ENCODE results near the gene ATG14.
"Not testable (repeated sequence)": the region's sequence is repeated elsewhere in the genome, so short reads cannot be mapped to it uniquely, and the experiment has no call there.

The ATG14 gene

DNA sequence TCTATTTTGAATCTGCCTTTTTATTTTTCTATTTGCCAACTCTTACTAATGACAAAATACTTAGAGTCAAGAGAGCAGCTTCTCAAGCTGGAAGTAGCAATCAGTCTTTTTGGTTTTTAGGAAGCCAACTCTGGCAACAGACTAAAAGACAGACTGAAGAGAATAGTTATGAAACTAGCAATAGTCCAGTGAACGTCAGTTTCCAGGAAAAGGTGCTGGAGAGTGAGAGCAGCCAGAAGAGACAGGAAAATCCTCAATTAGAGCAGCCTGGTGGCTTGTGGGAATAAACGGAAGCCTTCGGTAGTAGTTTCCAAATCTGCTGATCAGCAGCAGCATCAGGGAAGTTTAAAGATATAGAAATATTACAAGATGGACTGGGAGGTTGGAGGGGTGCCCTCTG is 27.1 kb downstream of the ATG14 start:
- Mint-ChIP-seq H3K36me3 (ENCODE audit: low read depth) (peaks cover 76% of the 10 kb centered on the region), H3K4me3 (no peak overlapping the region), H3K27me3 (no peaks in the 10 kb centered on the region), H3K27ac (peak overlapping the region; percentile 59), H3K4me1 (ENCODE audit: low read depth) (peaks cover 53% of the 10 kb centered on the region), H3K9me3 (no peaks in the 10 kb centered on the region)

GRCh38 chr14:55383541-55384140 is 28.0 kb downstream of the ATG14 start:
- Mint-ChIP-seq H3K27ac (peak overlapping the region; percentile 33), H3K4me1 (ENCODE audit: low read depth) (peaks cover 44% of the 10 kb centered on the region), H3K9me3 (no peaks in the 10 kb centered on the region), H3K36me3 (ENCODE audit: low read depth) (peaks cover 68% of the 10 kb centered on the region), H3K4me3 (no peak overlapping the region), H3K27me3 (no peaks in the 10 kb centered on the region)

DNA sequence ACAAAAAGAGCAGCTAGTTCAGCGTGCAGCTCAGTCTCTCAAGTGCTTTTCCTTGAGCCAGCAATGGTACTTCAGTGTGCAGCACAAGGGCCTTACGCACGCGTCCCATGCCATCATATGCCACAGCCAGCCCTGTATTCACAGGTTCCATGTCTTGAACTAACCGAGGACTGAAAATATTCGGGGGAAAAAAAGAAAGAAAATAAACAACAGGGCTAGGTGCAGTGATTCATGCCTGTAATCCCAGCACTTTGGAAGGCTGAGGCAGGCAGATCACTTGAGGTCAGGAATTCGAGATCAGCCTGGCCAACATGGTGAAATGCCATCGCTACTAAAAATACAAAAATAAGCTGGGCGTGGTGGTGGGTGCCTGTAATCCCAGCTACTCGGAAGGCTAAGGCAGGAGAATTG is 28.6 kb downstream of the ATG14 start:
- not testable (repeated sequence) for H3K27me3 Mint-ChIP-seq, H3K9me3 Mint-ChIP-seq, H3K4me3 Mint-ChIP-seq, H3K27ac Mint-ChIP-seq
- H3K36me3 Mint-ChIP-seq (ENCODE audit: low read depth) = peaks cover 67% of the 10 kb centered on the region
- H3K4me1 Mint-ChIP-seq (ENCODE audit: low read depth) = peaks cover 38% of the 10 kb centered on the region

DNA sequence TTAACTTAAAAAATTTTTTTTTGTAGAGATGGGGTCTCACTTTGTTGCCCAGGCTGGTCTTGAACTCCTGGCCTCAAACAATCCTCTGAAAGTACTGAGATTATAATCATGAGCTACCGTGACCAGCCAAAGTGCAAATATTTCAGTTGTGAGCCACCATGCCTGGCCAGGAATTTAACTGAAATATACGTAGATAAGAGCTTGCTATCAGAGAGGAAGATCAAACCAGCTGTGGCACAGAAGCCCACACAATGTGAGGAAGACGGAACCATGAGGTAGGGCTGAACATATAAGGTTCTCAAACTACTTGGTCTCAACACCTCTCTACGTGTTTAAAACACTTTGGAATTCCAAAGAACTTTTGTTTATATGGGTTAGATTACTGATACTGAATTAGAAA is 29.1 kb downstream of the ATG14 start:
- peaks cover 32% of the 10 kb centered on the region for H3K4me1 Mint-ChIP-seq (ENCODE audit: low read depth)
- H3K9me3 Mint-ChIP-seq = no peaks in the 10 kb centered on the region
- peak overlapping the region; percentile 38 for H3K27ac Mint-ChIP-seq
- no peaks in the 10 kb centered on the region for H3K27me3 Mint-ChIP-seq
- no peak overlapping the region for H3K4me3 Mint-ChIP-seq
- H3K36me3 Mint-ChIP-seq (ENCODE audit: low read depth) = peaks cover 70% of the 10 kb centered on the region

DNA sequence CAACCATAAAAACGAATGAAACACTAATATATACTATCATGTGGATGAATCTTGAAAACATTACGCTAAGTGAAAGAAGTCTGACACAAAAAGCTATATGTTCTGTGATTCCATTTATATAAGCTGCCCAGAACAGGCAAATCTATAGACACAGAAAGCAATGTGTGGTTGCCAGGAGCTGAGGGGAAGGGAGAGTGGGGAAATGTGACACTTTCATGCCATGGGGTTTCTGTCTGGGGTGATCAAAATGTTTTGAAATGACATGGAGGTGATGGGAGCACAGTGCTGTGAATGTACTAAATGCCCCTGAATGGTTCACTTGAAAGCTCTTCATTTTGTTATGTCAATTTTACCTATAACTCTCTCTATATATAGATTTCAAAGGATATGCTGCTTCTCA is 30.1 kb downstream of the ATG14 start:
- peaks cover 71% of the 10 kb centered on the region for H3K36me3 Mint-ChIP-seq (ENCODE audit: low read depth)
- H3K4me3 Mint-ChIP-seq = no peak overlapping the region
- H3K9me3 Mint-ChIP-seq = no peaks in the 10 kb centered on the region
- no peaks in the 10 kb centered on the region for H3K27me3 Mint-ChIP-seq
- peaks cover 27% of the 10 kb centered on the region for H3K4me1 Mint-ChIP-seq (ENCODE audit: low read depth)
- peak overlapping the region; percentile 86 for H3K27ac Mint-ChIP-seq

DNA sequence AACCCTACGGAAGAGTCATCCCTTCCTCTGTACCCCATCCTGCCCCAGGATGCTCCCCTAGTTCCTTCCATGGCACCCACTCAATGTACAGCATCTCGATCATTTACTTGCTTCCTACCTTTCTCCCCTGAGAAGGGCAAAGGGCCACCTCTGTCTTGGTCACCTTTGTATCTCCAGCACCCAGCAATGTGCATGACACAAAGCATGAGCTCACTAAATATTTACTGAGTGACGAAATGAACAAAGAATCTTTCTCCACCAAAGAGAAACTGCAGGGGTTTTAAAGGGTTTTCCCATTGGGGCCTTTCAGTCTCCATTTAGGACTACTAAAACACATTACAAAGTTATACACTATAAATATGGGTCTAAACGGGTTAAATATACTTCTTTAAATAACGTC is 30.6 kb downstream of the ATG14 start:
- Mint-ChIP-seq H3K4me3 (no peak overlapping the region), H3K27ac (no peak overlapping the region), H3K9me3 (no peaks in the 10 kb centered on the region), H3K4me1 (ENCODE audit: low read depth) (peaks cover 26% of the 10 kb centered on the region), H3K27me3 (no peaks in the 10 kb centered on the region), H3K36me3 (ENCODE audit: low read depth) (peaks cover 73% of the 10 kb centered on the region)

GRCh38 chr14:55377236-55377635 is 34.4 kb downstream of the ATG14 start:
- Mint-ChIP-seq H3K4me1 (ENCODE audit: low read depth) (peaks cover 50% of the 10 kb centered on the region), H3K9me3 (no peaks in the 10 kb centered on the region), H3K36me3 (ENCODE audit: low read depth) (peaks cover 58% of the 10 kb centered on the region), H3K27me3 (no peaks in the 10 kb centered on the region), H3K4me3 (no peak overlapping the region), H3K27ac (peak overlapping the region; percentile 55)

GRCh38 chr14:55374771-55375170 is 36.9 kb downstream of the ATG14 start:
- H3K27ac Mint-ChIP-seq = peak overlapping the region; percentile 95

GRCh38 chr14:55373784-55374705 is 37.6 kb downstream of the ATG14 start:
- no peaks in the 10 kb centered on the region for H3K27me3 Mint-ChIP-seq
- no peaks in the 10 kb centered on the region for H3K9me3 Mint-ChIP-seq
- peaks cover 56% of the 10 kb centered on the region for H3K4me1 Mint-ChIP-seq (ENCODE audit: low read depth)
- peaks cover 58% of the 10 kb centered on the region for H3K36me3 Mint-ChIP-seq (ENCODE audit: low read depth)
- peak overlapping the region; percentile 82 for H3K4me3 Mint-ChIP-seq
- peak overlapping the region; percentile 95 for H3K27ac Mint-ChIP-seq

More at GRCh38 chr14:55374771-55375170, 36.9 kb downstream of the ATG14 start:
- peaks cover 56% of the 10 kb centered on the region for H3K4me1 Mint-ChIP-seq (ENCODE audit: low read depth)
- no peaks in the 10 kb centered on the region for H3K27me3 Mint-ChIP-seq
- no peaks in the 10 kb centered on the region for H3K9me3 Mint-ChIP-seq
- H3K4me3 Mint-ChIP-seq = peak overlapping the region; percentile 82
- H3K36me3 Mint-ChIP-seq (ENCODE audit: low read depth) = peaks cover 53% of the 10 kb centered on the region

DNA sequence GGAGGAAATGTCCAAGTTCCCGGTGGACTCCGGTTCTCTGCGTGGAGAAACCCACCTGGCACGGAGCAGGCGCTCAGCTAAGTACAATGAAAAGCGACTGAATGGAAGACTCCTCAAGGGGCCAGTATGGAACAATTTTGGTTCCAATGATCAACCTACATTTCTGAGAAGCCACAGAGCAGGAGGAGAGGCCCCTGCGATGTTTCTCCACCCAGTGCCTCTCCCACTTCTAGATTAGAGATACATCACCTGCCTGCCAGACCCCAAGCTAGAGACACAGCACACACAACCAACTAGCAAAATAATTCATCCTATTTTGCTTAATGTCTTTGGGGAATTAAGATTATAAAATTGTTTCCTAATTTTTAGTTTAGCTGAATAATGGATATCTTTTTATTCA is 38.8 kb downstream of the ATG14 start:
- no peaks in the 10 kb centered on the region for H3K9me3 Mint-ChIP-seq
- no peaks in the 10 kb centered on the region for H3K27me3 Mint-ChIP-seq
- H3K4me1 Mint-ChIP-seq (ENCODE audit: low read depth) = peaks cover 56% of the 10 kb centered on the region
- H3K4me3 Mint-ChIP-seq = no peak overlapping the region
- H3K36me3 Mint-ChIP-seq (ENCODE audit: low read depth) = peaks cover 55% of the 10 kb centered on the region
- peak overlapping the region; percentile 95 for H3K27ac Mint-ChIP-seq

- no peaks in the 10 kb centered on the region for H3K9me3 Mint-ChIP-seq
- H3K27me3 Mint-ChIP-seq = no peaks in the 10 kb centered on the region
- H3K4me3 Mint-ChIP-seq = no peak overlapping the region
- peak overlapping the region; percentile 95 for H3K27ac Mint-ChIP-seq
- H3K36me3 Mint-ChIP-seq (ENCODE audit: low read depth) = peaks cover 55% of the 10 kb centered on the region
- H3K4me1 Mint-ChIP-seq (ENCODE audit: low read depth) = peaks cover 56% of the 10 kb centered on the region
These were observed 39.2 kb downstream of the ATG14 start for GRCh38 chr14:55372423-55372822.

- Mint-ChIP-seq H3K27ac (no peak overlapping the region), H3K36me3 (ENCODE audit: low read depth) (peaks cover 55% of the 10 kb centered on the region), H3K9me3 (no peaks in the 10 kb centered on the region), H3K27me3 (no peaks in the 10 kb centered on the region), H3K4me3 (no peak overlapping the region), H3K4me1 (ENCODE audit: low read depth) (peaks cover 47% of the 10 kb centered on the region)
These were observed 40.7 kb downstream of the ATG14 start for GRCh38 chr14:55370883-55371455.

DNA sequence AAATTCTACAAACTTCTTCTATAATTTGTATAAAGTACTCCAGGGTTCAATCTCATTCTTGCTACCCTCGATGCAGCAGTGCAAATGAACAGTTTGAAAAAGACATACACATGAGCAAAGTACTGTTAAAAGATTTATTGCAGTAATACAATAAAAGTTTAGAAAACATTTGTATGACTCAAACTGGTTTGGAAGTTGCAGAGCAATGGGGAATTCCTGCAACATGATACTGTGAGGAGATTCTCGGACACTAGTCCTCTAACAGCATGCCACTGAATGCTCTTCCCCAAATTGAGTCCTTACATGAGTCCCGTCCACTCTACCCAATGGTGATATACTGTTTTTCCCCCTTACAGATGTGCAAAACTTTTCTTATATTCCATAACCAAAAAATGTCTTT is 45.4 kb downstream of the ATG14 start:
- Mint-ChIP-seq H3K27me3 (no peaks in the 10 kb centered on the region), H3K4me3 (no peak overlapping the region), H3K27ac (no peak overlapping the region), H3K36me3 (ENCODE audit: low read depth) (peaks cover 57% of the 10 kb centered on the region), H3K4me1 (ENCODE audit: low read depth) (peaks cover 7% of the 10 kb centered on the region), H3K9me3 (no peaks in the 10 kb centered on the region)

DNA sequence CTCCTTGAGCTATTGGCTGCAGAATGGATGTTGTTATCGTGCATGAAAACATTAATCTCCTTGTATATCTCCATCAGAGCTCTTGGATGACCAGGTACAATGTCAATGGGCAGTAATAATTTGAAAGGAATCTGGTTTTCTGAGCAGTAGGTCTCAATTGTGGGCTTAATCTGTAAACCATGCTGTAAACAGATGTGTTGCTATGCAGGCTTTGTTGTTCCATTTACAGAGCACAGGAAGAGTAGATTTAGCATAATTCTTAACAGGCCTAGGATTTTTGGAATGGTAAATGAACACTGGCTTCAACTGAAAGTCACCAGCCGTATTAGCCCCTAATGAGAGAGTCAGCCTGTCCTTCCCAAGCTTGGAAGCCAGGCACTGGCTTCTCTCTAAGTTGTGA is 50.4 kb downstream of the ATG14 start:
- Mint-ChIP-seq H3K9me3 (no peaks in the 10 kb centered on the region), H3K4me1 (ENCODE audit: low read depth) (peaks cover 4% of the 10 kb centered on the region), H3K27ac (no peak overlapping the region), H3K4me3 (no peak overlapping the region), H3K36me3 (ENCODE audit: low read depth) (peaks cover 28% of the 10 kb centered on the region), H3K27me3 (no peaks in the 10 kb centered on the region)

GRCh38 chr14:55359307-55359706 is 52.3 kb downstream of the ATG14 start:
- Mint-ChIP-seq H3K27me3 (no peaks in the 10 kb centered on the region), H3K36me3 (ENCODE audit: low read depth) (peaks cover 17% of the 10 kb centered on the region), H3K4me1 (ENCODE audit: low read depth) (peaks cover 8% of the 10 kb centered on the region), H3K27ac (no peak overlapping the region), H3K4me3 (no peak overlapping the region), H3K9me3 (no peaks in the 10 kb centered on the region)
